Measurements from ENCODE around the gene ZNF136.

ZNF136 gene

DNA sequence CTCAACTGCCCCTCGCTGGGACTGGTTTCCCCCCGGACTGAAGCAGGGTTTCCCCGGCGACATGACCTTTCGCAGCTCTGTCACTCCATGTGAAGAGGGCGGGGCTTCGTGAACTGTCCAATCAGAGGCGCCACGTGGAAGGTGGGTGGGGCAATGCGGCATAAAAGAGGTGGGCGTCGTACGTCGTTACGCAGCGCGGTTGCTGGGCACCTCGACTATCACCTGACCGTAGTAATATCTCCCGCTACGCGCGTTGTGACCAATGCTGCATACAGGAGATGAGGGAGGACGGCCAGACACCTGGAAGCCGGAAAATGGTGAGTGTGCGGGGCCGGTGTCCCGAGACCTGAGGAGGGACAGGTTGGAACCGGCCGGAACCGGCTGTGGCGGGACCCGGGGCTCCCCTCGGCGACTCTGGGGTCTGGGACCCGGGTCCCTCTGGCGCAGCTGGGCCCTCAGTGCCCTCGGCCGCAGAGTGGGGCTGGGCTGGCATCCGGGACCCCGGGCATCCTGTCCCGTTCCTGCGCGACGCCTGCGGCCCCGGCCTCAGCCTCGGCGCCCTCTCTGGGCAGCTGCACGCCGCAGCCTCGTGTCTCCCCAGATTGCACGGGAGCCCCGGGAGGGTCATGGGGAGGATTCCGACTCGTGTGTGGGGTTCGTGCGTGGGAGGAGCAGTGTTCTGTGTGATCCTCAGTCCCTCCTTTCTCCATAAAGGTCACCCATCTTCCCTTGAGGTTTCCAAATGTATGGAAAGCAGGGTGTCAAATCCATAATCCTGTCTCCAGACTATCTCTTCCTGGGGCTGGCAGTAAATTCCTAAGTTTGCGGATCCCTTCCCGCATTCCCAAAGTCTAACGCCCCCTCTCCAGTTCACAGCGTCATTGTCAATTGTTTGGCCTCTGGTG lies 32.2 kb downstream of the ZNF136 start:
- peak; percentile 92 for DNase-seq

DNA sequence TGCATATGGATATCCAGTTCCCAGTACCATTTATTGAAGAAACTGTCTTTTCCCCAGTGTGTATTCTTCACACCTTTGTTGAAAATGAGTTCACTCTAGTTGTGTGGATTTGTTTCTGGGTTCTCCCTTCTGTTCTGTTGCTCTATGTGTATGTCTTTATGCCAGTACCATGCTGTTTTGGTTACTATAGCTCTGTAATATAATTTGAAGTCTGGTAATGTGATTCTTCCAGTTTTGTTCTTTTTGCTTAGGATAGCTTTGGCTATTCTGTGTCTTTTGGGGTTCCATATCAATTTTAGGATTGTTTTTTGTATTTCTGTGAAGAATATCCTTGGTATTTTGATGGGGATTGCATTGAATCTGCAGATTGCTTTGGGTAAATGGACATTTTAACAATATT lies 35.2 kb downstream of the ZNF136 start:
- no peak for DNase-seq

DNA sequence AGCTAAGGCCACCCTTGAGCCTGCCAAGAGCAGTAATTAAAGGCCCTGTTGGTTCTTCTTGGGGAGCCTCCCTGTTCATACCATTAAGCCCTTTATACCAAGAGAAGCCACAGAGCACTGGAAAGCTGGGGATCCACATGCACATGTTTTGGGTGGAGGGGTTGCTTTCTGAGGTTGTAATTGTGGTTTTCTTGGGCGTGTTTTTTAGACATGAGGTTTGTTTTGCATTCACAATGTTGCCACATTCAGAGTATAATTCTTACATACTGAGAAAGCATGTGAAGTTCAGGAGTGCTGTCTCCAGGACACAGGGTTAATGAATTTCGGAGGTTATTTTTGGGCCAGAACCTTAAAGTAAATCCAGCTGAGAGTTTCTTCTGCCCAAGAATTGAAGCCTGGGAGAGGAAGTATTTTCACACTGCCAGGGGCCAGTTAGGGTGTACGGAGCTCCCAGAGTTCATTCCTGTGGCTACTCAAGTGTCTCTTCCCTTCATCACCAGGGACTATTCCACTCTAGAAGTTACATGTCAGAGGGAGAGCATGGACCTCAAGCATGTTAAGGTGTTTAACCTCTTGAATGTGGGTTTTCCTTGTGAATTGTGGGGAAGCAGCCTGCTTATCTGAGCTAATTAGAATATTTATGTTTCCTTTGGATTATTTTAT lies 37.0 kb downstream of the ZNF136 start:
- DNase-seq: peak; percentile 14

DNA sequence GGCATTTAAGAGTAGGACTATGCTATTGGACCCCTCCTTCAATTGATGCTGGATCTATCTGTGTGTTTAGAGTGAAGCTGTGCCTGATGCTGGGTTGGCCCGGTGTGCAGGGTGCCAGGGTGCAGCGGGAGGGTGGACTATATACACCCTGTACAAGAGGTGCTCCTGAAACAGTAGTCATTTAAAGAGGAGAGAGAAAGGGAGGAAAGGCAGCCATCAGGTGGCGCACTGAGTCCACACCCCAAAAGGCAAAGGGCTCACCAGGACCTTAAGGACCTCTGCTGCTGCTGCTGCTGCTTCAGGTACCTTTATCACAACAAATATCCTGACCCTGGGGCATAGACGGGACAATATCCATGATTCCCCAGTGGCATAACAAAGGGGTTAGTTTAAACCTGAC lies 39.4 kb downstream of the ZNF136 start:
- peak; percentile 20 for DNase-seq

DNA sequence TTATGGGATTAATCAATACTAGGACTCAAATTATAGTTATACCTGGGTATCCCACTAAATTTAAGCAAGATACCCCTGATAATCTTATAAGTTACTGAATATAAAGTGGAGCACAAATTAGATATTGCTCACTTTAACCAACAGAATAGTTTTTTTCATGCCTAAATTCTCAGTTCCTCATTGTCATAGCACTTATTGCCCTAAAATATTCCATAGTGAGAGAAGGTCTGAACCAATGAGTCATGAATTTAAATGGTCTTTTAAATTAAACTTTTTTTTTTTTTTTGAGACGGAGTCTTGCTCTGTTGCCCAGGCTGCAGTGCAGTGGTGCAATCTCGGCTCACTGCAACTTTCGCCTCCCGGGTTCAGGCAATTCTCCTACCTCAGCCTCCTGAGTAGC lies 42.4 kb downstream of the ZNF136 start:
- DNase-seq: no peak

DNA sequence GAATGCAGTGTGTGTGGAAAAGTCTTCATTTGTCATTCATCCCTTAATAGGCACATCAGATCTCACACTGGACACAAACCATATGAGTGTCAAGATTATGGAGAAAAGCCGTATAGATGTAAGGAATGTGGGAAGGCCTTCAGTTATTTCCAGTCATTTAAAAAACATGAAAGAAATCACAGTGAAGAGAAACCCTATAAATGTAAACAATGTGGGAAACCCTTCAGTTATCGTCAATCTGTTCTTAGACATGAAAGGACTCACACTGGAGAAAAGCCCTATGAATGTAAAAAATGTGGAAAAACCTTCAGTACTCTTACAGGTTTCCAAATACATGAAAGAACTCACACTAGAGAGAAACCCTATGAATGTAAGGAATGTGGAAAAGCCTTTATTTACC lies 45.3 kb downstream of the ZNF136 start:
- no peak for DNase-seq

DNA sequence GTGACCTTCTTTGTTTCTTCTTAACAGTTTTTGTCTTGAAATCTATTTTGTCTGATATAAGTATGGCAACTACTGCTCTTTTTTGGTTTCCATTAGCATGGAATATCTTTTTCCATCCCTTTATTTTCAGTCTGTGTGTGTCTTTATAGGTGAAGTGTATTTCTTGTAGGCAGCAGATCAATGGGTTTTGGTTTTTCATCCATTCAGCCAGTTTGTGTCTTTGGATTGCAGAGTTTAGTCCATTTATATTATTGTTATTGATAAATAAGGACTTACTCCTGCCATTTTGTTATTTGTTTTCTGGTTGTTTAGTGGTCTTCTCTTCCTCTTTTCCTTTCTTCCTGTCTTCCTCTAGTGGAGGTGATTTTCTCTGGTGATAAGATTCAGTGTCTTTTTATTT lies 54.4 kb downstream of the ZNF136 start:
- no peak for DNase-seq

DNA sequence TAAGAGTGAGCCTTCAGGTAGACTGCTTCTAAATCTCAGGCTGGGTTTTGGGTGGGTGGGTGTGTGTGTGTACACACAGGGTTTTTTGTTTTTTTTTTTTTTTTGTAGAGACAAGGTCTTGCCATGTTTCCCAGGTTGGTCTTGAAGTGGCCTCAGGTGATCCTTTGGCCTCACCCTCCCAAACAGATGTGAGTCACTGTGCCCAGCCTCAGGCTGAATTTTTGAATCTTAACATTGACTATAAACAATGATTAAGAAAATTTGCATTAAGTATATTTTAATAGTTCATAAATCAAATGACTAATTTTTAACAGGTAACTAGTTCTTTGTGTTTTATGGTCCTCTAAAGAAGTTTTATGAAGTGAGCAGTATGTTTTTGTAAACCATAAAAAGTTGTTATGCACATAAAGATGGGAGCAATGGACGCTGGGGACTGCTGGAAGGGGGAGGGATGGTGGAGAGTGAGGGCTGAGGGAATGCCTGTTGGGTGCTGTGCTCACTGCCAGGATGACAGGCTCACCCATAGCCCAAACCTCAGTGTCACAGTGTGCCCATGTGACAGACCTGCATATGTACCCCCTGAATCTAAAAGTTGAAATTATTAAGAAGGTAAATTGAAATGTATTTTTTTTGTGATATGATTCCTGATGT lies 60.2 kb downstream of the ZNF136 start:
- no peak for DNase-seq

DNA sequence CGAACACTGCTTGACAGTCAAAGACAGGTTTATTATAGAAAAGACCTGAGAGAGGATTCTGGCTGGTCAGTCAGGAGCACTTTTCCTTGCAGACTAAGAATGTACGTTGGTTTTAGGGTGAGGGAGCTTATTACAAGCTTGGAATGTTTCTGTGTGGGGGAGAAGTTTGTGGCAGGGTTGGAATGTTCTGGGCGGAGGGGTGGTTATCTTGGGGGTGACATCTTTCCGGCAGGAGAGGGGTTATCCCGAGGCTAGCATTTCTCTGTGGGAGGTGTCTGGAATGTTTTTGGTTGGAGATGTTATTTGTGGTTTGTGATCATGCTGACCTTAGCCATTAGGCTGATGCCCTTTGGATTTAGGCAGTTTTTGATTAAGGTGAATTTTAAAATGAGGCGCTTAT lies 61.8 kb downstream of the ZNF136 start:
- no peak for DNase-seq

DNA sequence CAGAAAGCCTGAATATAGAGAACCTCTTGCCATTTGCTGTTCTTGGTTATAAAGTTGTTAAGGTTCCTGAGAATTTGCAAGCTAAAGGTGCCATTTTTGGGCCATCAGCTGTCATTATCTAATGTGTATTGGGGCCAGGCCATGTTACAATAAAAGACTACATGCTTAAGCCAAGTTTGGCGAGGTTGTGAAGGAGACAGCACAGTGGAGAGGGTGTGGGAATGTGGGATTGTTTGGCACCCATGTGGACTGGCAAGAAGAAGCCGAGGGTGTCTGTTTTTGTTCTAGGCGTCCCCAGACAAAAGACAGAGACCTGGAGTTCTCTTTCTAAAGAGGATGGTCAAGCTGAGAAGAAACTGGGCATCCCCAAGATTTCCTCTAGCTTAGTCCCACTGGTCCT lies 67.1 kb downstream of the ZNF136 start:
- no peak for DNase-seq

DNA sequence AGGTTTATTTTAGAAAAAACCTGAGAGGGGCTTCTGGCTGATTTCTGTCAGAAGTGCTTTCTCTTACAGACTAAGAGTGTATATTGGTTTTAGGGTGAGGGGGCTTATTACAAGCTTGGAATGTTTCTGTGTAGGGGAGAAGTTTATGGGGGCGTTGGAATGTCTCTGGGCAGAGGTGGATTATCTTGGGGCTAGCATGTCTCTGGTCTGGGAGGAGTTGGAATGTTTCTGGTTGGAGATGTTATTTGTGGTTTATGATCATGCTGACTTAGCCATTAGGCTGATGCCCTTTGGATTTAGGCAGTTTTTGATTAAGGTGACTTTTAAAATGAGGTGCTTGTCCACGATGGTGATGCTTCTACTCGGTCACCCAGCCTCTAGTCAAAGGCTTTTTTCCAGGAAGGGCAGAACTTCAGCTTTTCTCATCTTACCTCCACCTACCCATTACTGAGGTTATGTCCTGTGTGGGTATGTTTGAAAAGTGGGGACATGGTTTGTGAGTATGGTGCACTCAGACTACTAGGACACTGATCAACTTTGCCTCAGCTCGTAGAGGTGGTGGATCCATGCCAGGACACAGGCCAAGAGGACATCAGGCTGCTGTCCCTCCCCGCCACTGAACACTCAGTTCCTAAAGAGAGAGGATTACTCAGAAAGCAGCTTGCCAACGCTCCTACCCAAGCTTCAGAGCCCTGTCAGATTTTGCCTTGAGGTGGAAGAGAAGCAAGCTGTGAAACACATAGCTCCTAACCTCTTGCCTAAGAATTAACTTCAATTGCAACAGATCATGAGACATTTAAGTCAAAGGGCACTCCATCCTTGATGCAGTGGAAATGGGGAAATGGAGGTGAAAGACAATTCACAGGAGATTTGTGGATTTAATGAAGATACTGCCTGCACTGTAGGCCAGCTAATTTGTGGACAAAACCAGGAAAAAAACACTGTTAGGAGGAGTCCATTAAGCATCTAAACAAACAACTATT lies 68.1 kb downstream of the ZNF136 start:
- no peak for DNase-seq

DNA sequence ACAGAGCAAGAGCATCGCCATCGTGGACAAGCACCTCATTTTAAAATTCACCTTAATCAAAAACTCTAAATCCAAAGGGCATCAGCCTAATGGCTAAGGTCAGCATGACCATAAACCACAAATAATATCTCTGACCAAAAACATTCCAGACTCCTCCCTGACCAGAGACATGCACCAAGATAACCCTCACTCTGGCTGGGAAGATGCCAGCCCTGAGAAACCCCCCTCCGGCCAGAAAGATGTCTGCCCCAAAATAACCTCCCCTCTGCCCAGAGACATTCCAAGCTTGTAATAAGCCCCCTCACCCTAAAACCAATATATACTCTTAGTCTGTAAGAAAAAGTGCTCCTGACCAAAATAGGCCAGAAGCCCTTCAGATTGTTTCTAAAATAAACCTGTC lies 70.1 kb downstream of the ZNF136 start:
- DNase-seq: no peak

DNA sequence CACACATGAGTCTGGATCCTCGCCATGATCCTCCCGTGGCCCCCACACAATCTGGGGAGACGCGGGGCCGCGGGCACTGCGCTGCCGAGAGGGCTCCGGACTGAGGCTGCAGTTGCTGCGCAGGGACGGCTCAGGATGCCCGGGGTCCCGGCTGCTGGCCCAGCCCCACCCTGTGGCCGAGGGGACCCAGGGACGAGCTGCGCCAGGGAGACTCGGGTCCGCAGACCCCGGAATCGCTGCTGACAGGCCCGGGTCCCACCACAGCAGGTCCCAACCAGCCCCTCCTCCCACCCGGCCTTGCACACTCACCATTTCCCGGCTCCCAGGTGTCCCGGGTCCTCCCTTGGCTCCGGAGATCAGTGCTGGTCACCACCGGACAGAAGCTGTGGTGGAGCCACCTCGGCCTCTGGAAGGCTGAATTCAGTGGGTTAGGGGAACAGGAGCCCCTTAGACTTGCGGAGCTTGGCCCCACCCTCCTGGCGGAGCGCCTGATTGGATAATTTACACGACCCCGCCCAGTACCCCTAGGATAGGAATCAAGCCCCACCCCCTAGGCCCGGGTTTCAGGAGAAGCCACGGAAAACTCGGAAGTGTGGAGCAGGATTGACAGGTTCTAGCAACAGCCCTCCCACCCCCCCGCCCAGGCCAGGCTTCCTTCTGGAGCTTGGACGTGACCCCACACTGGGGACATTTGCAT lies 74.4 kb downstream of the ZNF136 start:
- no peak for DNase-seq
